Measurements from ENCODE around the gene DOCK8.
"Not testable (repeated sequence)": the region's sequence is repeated elsewhere in the genome, so short reads cannot be mapped to it uniquely, and the experiment has no call there.

DOCK8 gene

GRCh38 chr9:366620-367019, 152.0 kb downstream of the DOCK8 start:
- no peak for DNase-seq (ENCODE audit: low spot score)

GRCh38 chr9:370086-370485, 155.4 kb downstream of the DOCK8 start:
- no peak for DNase-seq (ENCODE audit: low spot score)

- no peak for DNase-seq (ENCODE audit: low spot score)
Measured at GRCh38 chr9:371349-371748, 156.7 kb downstream of the DOCK8 start.

GRCh38 chr9:372128-372527, 157.5 kb downstream of the DOCK8 start:
- no peak for DNase-seq (ENCODE audit: low spot score)

- DNase-seq (ENCODE audit: low spot score), result no peak
Measured at GRCh38 chr9:373759-374206, 159.1 kb downstream of the DOCK8 start.

GRCh38 chr9:374736-375135, 160.1 kb downstream of the DOCK8 start:
- no peak for DNase-seq (ENCODE audit: low spot score)

- no peak for DNase-seq (ENCODE audit: low spot score)
Measured at GRCh38 chr9:376115-376514, 161.4 kb downstream of the DOCK8 start.

- no peak for DNase-seq (ENCODE audit: low spot score)
Measured at GRCh38 chr9:378263-378662, 163.6 kb downstream of the DOCK8 start.

- DNase-seq (ENCODE audit: low spot score), result no peak
Measured at GRCh38 chr9:382383-382782, 167.7 kb downstream of the DOCK8 start.

- DNase-seq (ENCODE audit: low spot score), result peak; percentile 37
Measured at GRCh38 chr9:385818-386398, 171.2 kb downstream of the DOCK8 start.

GRCh38 chr9:389159-389558, 174.5 kb downstream of the DOCK8 start:
- no peak for DNase-seq (ENCODE audit: low spot score)

- DNase-seq (ENCODE audit: low spot score), result no peak
Measured at GRCh38 chr9:389758-390157, 175.1 kb downstream of the DOCK8 start.

- DNase-seq (ENCODE audit: low spot score), result no peak
Measured at GRCh38 chr9:392077-392804, 177.6 kb downstream of the DOCK8 start.

- no peak for DNase-seq (ENCODE audit: low spot score)
Measured at GRCh38 chr9:394347-395052, 179.8 kb downstream of the DOCK8 start.

GRCh38 chr9:396396-396795, 181.7 kb downstream of the DOCK8 start:
- no peak for DNase-seq (ENCODE audit: low spot score)

GRCh38 chr9:398085-398484, 183.4 kb downstream of the DOCK8 start:
- no peak for DNase-seq (ENCODE audit: low spot score)

GRCh38 chr9:401223-401622, 186.6 kb downstream of the DOCK8 start:
- DNase-seq (ENCODE audit: low spot score), result no peak

- no peak for DNase-seq (ENCODE audit: low spot score)
Measured at GRCh38 chr9:404234-404633, 189.6 kb downstream of the DOCK8 start.

GRCh38 chr9:405341-405740, 190.7 kb downstream of the DOCK8 start:
- DNase-seq (ENCODE audit: low spot score), result no peak

GRCh38 chr9:406886-407654, 192.4 kb downstream of the DOCK8 start:
- no peak for DNase-seq (ENCODE audit: low spot score)

- not testable (repeated sequence) for DNase-seq (ENCODE audit: low spot score)
Measured at GRCh38 chr9:409655-410054, 195.0 kb downstream of the DOCK8 start.

- DNase-seq (ENCODE audit: low spot score), result no peak
Measured at GRCh38 chr9:414595-414994, 199.9 kb downstream of the DOCK8 start.

All from HuH-7.5 (cell line).